ENCODE data around the gene ABLIM3. TPM values are rescaled to one million over a fixed set of nuclear protein-coding genes. Genes with fewer than 3 reads are reported as not detected.

ABLIM3 gene
- total RNA-seq, 3 donors from 2014 or later, result 26.3 to 61.9 (median 57.4) TPM

DNA sequence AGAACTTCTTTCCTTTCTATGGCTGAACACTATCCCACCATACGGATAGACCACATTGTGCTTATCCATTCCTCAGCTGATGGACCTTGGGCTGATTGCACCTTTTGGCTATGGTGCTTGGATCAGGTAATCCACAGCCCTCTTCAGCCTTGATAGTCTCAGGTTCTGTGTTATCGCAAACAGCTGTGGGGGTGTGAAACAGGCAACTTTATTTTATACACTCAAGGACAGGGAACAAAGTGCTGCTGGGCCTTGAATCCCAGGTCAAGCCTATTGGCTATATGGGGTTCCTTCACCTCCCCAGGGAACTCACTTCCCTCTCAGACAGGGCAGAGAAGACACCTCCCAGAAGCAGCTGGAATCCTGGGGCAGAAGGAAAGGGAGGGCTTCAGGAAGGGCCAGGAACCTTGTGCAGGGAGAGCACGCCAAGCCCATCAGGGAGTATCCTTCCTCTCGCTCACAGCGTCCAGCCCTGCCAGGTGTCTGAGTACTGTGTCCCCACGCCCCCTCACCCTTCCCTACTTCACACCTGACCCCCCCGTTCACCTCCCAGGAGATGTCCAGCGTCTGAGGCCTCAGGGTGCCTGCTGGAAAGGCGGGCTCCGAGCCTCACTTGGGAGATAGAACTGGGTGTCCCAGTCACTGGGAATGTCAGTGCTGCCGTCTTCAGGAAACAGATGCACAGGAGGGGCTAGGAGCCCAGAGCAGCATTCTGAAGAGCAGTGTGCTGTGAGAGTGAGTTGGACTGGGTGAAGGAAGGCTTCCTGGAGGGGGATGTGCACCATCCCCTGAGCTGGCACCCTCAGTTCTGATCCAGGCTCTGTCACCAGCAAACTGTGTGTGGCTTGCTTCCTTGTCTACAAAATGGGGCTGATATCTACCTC, 163.1 kb downstream of the ABLIM3 start:
- DNase-seq (ENCODE audit: low spot score in 2 of 2), result no peak
- intact Hi-C loops (cut with DNase I; ENCODE audit: low total_unique reads), result no loop called here
- Histone ChIP-seq H3K27ac (peak overlapping the region in 1 of 2 donors; percentile 32), H3K4me3 (no peak overlapping the region), H3K36me3 (no peaks in the 10 kb centered on the region), H3K27me3 (no peaks in the 10 kb centered on the region), H3K9me3 (no peaks in the 10 kb centered on the region), H3K4me1 (no peaks in the 10 kb centered on the region)
- TF ChIP-seq POLR2A (IDR thresholded peaks at IDR 0.05), result no peak
- no peak for TF ChIP-seq CTCF (IDR thresholded peaks at IDR 0.05)
- no peak for TF ChIP-seq POLR2AphosphoS5 (IDR thresholded peaks at IDR 0.05)

GRCh38 chr5:149309354-149309753, 168.1 kb downstream of the ABLIM3 start:
- DNase-seq (ENCODE audit: low spot score in 2 of 2), result no peak
- Histone ChIP-seq H3K9me3 (no peaks in the 10 kb centered on the region), H3K27me3 (no peaks in the 10 kb centered on the region), H3K36me3 (no peaks in the 10 kb centered on the region), H3K4me3 (no peak overlapping the region), H3K4me1 (no peaks in the 10 kb centered on the region), H3K27ac (peak overlapping the region in 1 of 2 donors; percentile 12)
- TF ChIP-seq CTCF (IDR thresholded peaks at IDR 0.05) (no peak), POLR2A (IDR thresholded peaks at IDR 0.05) (no peak)
- intact Hi-C loops (cut with DNase I; ENCODE audit: low total_unique reads), result no loop called here

Other genes with a start within 250 kb of the ABLIM3 start
- gene SH3TC2, start 78.4 kb upstream of the ABLIM3 start, total RNA-seq, result 1 to 10 TPM in 2 of 3 donors, under 1 TPM in 1; 0.48 to 9.4 (median 2.3) TPM
- 100 to 1,000 TPM in 1 of 3 donors, 10 to 100 TPM in 2; 13.3 to 108 (median 26.5) TPM for gene AFAP1L1, start 130.4 kb downstream of the ABLIM3 start, total RNA-seq
- 10 to 100 TPM; 14.4 to 17.1 (median 16.5) TPM for gene GRPEL2, start 204.0 kb downstream of the ABLIM3 start, total RNA-seq
- gene PCYOX1L, start 216.6 kb downstream of the ABLIM3 start, total RNA-seq, result 1 to 10 TPM; 3.2 to 6.6 (median 5.2) TPM
- gene IL17B, start 237.8 kb downstream of the ABLIM3 start, total RNA-seq, result 1 to 10 TPM in 2 of 3 donors, under 1 TPM in 1; 0.64 to 5.6 (median 5.4) TPM

Data from breast epithelium (tissue), 4 donors.